Erythroblast (primary cell): ENCODE data around the gene BCAR3.
"Not testable (repeated sequence)": the region's sequence is repeated elsewhere in the genome, so short reads cannot be mapped to it uniquely, and the experiment has no call there.

Experiments used
- DNase-seq, 2 experiments: peaks; one replicate each; lab custom pipeline; 2025; lab: John Stamatoyannopoulos, UW
- GATA1 ChIP-seq: IDR thresholded peaks from 2 replicates; pipeline ENCODE4 v1.6.1; 2011; ENCODE audit warnings: low read depth, mild to moderate bottlenecking, control low read depth, low read length, moderate library complexity
- POLR2A ChIP-seq: IDR thresholded peaks from 2 replicates; pipeline ENCODE4 v1.6.1; 2011; ENCODE audit warnings: mild to moderate bottlenecking, low read length

The BCAR3 gene

GRCh38 chr1:93571623-93572310, 109.9 kb downstream of the BCAR3 start:
- DNase-seq: no peak
- TF ChIP-seq GATA1: no peak
- no peak for TF ChIP-seq POLR2A

DNA sequence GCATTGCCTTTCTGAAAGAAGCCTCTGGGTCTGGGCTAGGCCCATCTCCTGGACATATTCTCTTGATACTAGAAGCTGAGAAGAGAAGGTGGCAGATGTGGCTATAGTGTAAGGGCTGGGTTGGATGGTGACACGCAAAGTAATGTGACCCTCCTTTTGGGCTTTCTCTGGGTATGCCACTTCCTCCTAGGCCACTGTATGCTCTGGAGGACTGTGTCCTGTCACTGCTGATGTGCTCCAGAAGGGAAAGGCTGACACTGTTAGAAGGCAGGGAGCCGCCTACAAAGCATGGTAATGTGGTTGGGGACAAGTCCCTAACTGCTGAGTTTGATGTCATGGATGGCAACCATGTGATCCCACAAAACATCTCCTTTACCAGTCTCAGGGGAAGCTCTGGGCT, 112.1 kb downstream of the BCAR3 start:
- no peak for TF ChIP-seq GATA1
- TF ChIP-seq POLR2A: no peak
- DNase-seq: no peak

- peak; percentile 87 to 92 for DNase-seq
- TF ChIP-seq GATA1: no peak
- TF ChIP-seq POLR2A: no peak
Measured at GRCh38 chr1:93567255-93567918, 114.2 kb downstream of the BCAR3 start.

DNA sequence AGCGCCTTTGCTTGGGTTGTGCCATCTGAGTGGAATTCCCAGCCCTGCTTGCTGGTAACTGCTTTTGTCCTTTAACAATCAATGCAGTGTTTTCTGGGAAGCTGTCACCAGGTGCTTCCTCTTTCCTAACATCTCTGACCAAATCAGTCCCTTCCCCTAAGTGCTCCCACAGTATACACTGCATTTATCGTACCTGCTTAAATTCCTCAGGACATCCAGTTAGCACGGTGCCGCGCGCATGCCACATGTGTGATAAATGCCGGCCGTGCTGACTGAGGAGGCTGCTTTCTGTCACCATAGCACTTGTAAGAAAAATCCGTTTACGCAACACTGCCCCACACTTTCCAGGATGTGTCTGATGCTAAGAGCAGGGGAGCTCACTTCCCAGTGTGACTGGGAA, 115.4 kb downstream of the BCAR3 start:
- no peak for DNase-seq
- TF ChIP-seq GATA1 (no peak), POLR2A (no peak)

DNA sequence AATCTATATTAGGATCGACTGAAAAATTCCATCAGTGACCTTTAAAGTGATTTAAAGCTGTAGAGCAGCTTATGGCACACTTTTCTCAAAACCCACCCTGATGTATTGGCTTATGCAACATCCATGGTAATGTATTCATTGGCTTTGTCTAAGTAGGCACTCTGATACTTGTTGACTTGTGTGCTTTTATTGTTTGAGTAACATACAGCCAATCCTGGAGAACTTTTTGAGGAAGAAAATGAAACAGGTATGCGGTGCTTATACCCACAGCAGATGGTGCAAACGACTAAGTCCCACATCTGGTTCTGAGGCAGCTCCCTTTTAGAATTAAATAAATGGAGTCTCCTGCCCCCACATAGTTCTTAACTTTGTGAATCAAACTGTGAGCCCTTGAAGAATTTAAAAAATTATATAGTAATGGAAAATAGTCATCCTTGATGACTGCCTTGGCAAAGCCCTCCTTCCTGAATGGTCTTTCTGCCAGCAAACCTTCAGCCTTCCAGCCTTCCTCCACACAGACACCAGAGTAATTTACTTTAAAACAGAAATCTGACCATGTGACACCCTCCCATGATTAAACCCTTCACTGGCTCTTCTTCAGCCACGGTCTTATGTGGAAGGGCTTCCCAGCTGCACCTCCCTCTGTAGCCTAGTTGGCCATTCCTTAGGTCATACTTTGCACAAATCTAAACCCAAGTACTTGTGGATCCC, 116.0 kb downstream of the BCAR3 start:
- no peak for DNase-seq
- TF ChIP-seq POLR2A (no peak), GATA1 (no peak)

GRCh38 chr1:93559695-93560094, 121.9 kb downstream of the BCAR3 start:
- DNase-seq: no peak
- TF ChIP-seq GATA1 (no peak), POLR2A (no peak)

DNA sequence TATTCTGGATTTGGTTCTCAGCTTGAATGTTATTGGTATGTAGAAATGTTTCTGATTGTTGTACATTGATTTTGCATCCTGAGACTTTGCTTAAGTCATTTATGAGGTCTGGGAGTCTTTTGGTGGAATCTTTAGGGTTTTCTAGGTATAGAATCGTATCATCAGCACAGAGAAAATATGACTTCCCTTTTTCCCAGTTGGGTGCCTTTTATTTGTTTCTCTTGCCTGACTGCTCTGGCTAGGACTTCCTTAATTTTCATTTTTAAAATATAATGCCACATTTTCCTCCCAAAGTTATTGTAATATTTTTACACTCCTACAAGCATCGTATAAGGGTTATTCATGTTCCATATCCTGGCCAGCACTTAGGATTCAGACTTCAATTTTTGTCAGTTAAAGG, 122.6 kb downstream of the BCAR3 start:
- no peak for TF ChIP-seq GATA1
- no peak for TF ChIP-seq POLR2A
- DNase-seq: no peak

GRCh38 chr1:93556291-93556690, 125.3 kb downstream of the BCAR3 start:
- peak in 1 of 2 experiments; percentile 13 for DNase-seq
- TF ChIP-seq GATA1 (no peak), POLR2A (no peak)

- no peak for TF ChIP-seq POLR2A
- TF ChIP-seq GATA1: no peak
- no peak for DNase-seq
Measured at GRCh38 chr1:93554883-93555872, 126.5 kb downstream of the BCAR3 start.

DNA sequence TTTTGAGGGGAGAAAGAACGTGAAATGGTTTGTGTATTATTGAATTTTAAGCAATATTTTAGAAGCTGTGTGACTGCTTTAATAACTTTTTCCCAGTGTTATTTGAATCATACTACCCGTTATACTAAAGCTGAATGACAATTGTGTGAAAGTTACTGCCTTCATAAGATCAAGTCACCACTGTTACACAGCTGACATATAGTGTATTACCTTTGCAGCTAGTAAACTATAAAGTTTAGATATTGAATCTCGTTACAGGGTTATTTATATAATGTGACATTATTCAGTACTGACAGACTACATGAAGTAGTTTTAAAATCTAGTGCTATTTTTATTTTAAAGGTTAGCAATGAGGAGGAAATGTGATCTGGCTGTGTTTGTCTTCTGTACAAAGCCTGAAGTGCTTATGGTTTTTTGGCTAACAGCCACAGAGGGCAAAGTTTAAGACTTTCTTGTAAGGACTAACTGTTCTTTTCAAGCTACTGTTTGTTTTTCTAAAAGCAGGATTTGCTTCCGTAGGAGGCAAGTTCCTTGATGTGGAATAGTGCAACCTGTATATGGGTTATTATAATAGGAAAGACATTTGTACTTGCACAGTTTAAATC, 127.6 kb downstream of the BCAR3 start:
- DNase-seq: not testable (repeated sequence)

GRCh38 chr1:93552741-93553455, 128.7 kb downstream of the BCAR3 start:
- TF ChIP-seq GATA1: no peak
- TF ChIP-seq POLR2A: no peak
- DNase-seq: peak; percentile 12 to 16

GRCh38 chr1:93549811-93550210, 131.8 kb downstream of the BCAR3 start:
- DNase-seq: no peak
- TF ChIP-seq GATA1 (no peak), POLR2A (no peak)

- no peak for DNase-seq
- TF ChIP-seq POLR2A (no peak), GATA1 (no peak)
Measured at GRCh38 chr1:93549131-93549530, 132.5 kb downstream of the BCAR3 start.
